Stomach (tissue), 4 donors: ENCODE data around the gene TIMM17B.

ENCODE experiments used
- POLR2A ChIP-seq, 4 donors: fragments of 450-650 bp; IDR thresholded peaks; one replicate each; pipeline ENCODE4 v1.6.1; 2016; ENCODE audit warnings: antibody characterized with exemption in 4 of 4, control low read depth in 2 of 4, mild to moderate bottlenecking in 1 of 4, moderate library complexity in 1 of 4
- POLR2AphosphoS5 ChIP-seq, 3 donors: sonication (generic); formaldehyde crosslinking; IDR thresholded peaks; one replicate each; pipeline ENCODE4 v1.6.1; 2016; ENCODE audit warnings: antibody characterized with exemption in 3 of 3
- TF ChIP-seq, protein P1 (sequence below), 7 experiments: fragments of 450-650 bp in 4 of 7; fragments of 200-600 bp in 3 of 7; sonication (generic) in 3 of 7; IDR thresholded peaks; one replicate each; pipeline ENCODE4 v1.5.1; 2016 to 2019; ENCODE audit warnings: antibody characterized with exemption in 7 of 7, control low read depth in 2 of 7, mild to moderate bottlenecking in 1 of 7

DNA sequence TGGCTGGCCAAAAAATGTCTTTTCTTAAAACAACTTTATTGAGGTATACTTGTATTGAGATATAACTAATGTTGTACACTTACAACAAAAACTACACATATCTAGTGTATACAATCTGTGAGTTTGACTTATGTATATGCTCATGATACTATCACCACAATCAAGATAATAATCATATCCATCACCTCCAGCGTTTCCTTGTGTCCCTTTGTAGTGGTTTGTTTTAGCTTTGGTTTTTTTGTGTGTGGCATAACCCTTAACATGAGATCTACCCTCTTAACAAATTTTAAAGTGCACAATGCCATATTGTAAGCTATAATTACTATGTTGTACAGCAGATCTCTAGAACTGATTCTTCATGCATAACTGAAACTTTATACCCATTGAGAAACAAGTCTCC, 48.7 kb downstream of the TIMM17B start:
- TF ChIP-seq POLR2A (IDR thresholded peaks at IDR 0.05) (no peak), POLR2AphosphoS5 (IDR thresholded peaks at IDR 0.05) (no peak)
- TF ChIP-seq, protein P1, sequence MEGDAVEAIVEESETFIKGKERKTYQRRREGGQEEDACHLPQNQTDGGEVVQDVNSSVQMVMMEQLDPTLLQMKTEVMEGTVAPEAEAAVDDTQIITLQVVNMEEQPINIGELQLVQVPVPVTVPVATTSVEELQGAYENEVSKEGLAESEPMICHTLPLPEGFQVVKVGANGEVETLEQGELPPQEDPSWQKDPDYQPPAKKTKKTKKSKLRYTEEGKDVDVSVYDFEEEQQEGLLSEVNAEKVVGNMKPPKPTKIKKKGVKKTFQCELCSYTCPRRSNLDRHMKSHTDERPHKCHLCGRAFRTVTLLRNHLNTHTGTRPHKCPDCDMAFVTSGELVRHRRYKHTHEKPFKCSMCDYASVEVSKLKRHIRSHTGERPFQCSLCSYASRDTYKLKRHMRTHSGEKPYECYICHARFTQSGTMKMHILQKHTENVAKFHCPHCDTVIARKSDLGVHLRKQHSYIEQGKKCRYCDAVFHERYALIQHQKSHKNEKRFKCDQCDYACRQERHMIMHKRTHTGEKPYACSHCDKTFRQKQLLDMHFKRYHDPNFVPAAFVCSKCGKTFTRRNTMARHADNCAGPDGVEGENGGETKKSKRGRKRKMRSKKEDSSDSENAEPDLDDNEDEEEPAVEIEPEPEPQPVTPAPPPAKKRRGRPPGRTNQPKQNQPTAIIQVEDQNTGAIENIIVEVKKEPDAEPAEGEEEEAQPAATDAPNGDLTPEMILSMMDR (IDR thresholded peaks at IDR 0.05) = no peak
